Activated CD4-positive, alpha-beta T cell treated with anti-CD3 and anti-CD28 coated beads for 4 hours (primary cell): Measurements from ENCODE around the gene A3GALT2.
A peak's percentile ranks its signal among the peaks of the same experiment; 100 is the strongest.

Experiments used
- DNase-seq, 2 donors: peaks; one replicate each; pipeline ENCODE4 v3.0.0-alpha.2; 2020

Gene A3GALT2

GRCh38 chr1:33320619-33321165 lies at the start of gene A3GALT2:
Gene A3GALT2 (minus strand): TSS chr1:33321098. CDS start chr1:33321098, 0 bp downstream.
- DNase-seq, result no peak

- no peak for DNase-seq
Measured at GRCh38 chr1:33370301-33370700, 49.4 kb upstream of the A3GALT2 start.

GRCh38 chr1:33369764-33370163 lies 48.9 kb upstream of the A3GALT2 start:
- DNase-seq, result no peak

- no peak for DNase-seq
Measured at GRCh38 chr1:33369081-33369480, 48.2 kb upstream of the A3GALT2 start.

GRCh38 chr1:33368431-33368830 lies 47.5 kb upstream of the A3GALT2 start:
- no peak for DNase-seq

- peak; percentile 84 to 90 for DNase-seq
Measured at GRCh38 chr1:33367485-33368405, 46.8 kb upstream of the A3GALT2 start.

- DNase-seq, result no peak
Measured at GRCh38 chr1:33366762-33367484, 46.0 kb upstream of the A3GALT2 start.

GRCh38 chr1:33365560-33365997 lies 44.7 kb upstream of the A3GALT2 start:
- DNase-seq, result no peak

- DNase-seq, result no peak
Measured at GRCh38 chr1:33364565-33364918, 43.6 kb upstream of the A3GALT2 start.

GRCh38 chr1:33363470-33363861 lies 42.6 kb upstream of the A3GALT2 start:
- DNase-seq, result no peak

- DNase-seq, result no peak
Measured at GRCh38 chr1:33363021-33363420, 42.1 kb upstream of the A3GALT2 start.

GRCh38 chr1:33361532-33362235 lies 40.8 kb upstream of the A3GALT2 start:
- DNase-seq, result no peak

- DNase-seq, result no peak
Measured at GRCh38 chr1:33360367-33360766, 39.5 kb upstream of the A3GALT2 start.

- no peak for DNase-seq
Measured at GRCh38 chr1:33359931-33360330, 39.0 kb upstream of the A3GALT2 start.

- DNase-seq, result no peak
Measured at GRCh38 chr1:33358795-33359503, 38.1 kb upstream of the A3GALT2 start.

- no peak for DNase-seq
Measured at GRCh38 chr1:33358114-33358794, 37.4 kb upstream of the A3GALT2 start.

- DNase-seq, result no peak
Measured at GRCh38 chr1:33357099-33357498, 36.2 kb upstream of the A3GALT2 start.

GRCh38 chr1:33354707-33355316 lies 33.9 kb upstream of the A3GALT2 start:
- no peak for DNase-seq

GRCh38 chr1:33353531-33353930 lies 32.6 kb upstream of the A3GALT2 start:
- DNase-seq, result no peak

GRCh38 chr1:33351281-33351660 lies 30.4 kb upstream of the A3GALT2 start:
- DNase-seq, result no peak

- DNase-seq, result no peak
Measured at GRCh38 chr1:33350611-33351280, 29.8 kb upstream of the A3GALT2 start.
